H1 (cell line): ENCODE results near the gene UQCC5. TPM values are rescaled to one million over a fixed set of nuclear protein-coding genes. Genes with fewer than 3 reads are reported as not detected.

Experiments used
- CTCF ChIA-PET: fragments of 300-600 bp; sonication (Branson Sonifier 250); formaldehyde crosslinking; loops from one replicate; lab custom pipeline; 2021; ENCODE audit not compliant: partially characterized antibody; lab: Charles Lee
- POLR2A ChIA-PET: fragments of 300-600 bp; sonication (Branson Sonifier 250); formaldehyde crosslinking; loops from one replicate; lab custom pipeline; 2021; ENCODE audit warnings: inconsistent platforms; ENCODE audit not compliant: partially characterized antibody; lab: Charles Lee
- DNase-seq, 2 experiments: peaks; one replicate each; pipeline versions ENCODE4 v3.0.0 to v3.0.0-alpha.2; 2010 to 2022; ENCODE audit warnings: low spot score in 2 of 2, low read depth in 1 of 2, mixed read lengths in 1 of 2
- FAIRE-seq: peaks from 2 replicates; lab custom pipeline; 2011; peaks lifted over from hg19 to GRCh38; lab: Jason Lieb, UNC
- H2AFZ ChIP-seq: 2 replicates; pipeline ENCODE4 v1.8.1; 2012; ENCODE audit warnings: low read length, inconsistent platforms
- H2AK5ac ChIP-seq: 2 replicates; pipeline ENCODE4 v1.6.1; 2013; ENCODE audit warnings: low read depth, low read length
- H2BK120ac ChIP-seq: replicated peaks from 2 replicates; pipeline ENCODE3; 2013; ENCODE audit warnings: low read depth, low read length, inconsistent platforms
- H2BK12ac ChIP-seq: 2 replicates; pipeline ENCODE4 v1.6.1; 2013; ENCODE audit warnings: low read depth, low read length
- H2BK15ac ChIP-seq: 2 replicates; pipeline ENCODE4 v1.6.1; 2013; ENCODE audit warnings: low read length
- H2BK20ac ChIP-seq: 2 replicates; pipeline ENCODE4 v1.6.1; 2013; ENCODE audit warnings: low read length
- H2BK5ac ChIP-seq: 2 replicates; pipeline ENCODE4 v1.6.1; 2013; ENCODE audit warnings: low read depth, low read length
- H3K14ac ChIP-seq: 2 replicates; pipeline ENCODE4 v1.6.1; 2013; ENCODE audit warnings: inconsistent platforms; ENCODE audit not compliant: insufficient read length
- H3K18ac ChIP-seq: 2 replicates; pipeline ENCODE4 v1.6.1; 2013; ENCODE audit warnings: low read length; ENCODE audit errors: extremely low read depth
- H3K23ac ChIP-seq: 2 replicates; pipeline ENCODE4 v1.6.1; 2013; ENCODE audit warnings: inconsistent platforms; ENCODE audit not compliant: insufficient read length
- H3K23me2 ChIP-seq: 2 replicates; pipeline ENCODE4 v1.6.1; 2013; ENCODE audit warnings: low read depth, low read length
- H3K27ac ChIP-seq: 2 replicates; pipeline ENCODE4 v1.6.1; 2011; ENCODE audit warnings: low read depth, low read length, inconsistent platforms
- H3K27me3 ChIP-seq, 4 experiments: replicated peaks in 1 of 4; 1 replicate in 1 of 4; 2 replicates in 3 of 4; pipeline versions ENCODE4 v1.6.1 to v1.8.1; 2011 to 2013; ENCODE audit warnings: low read length in 3 of 4, mild to moderate bottlenecking in 3 of 4, inconsistent platforms in 2 of 4, mixed read lengths in 2 of 4, moderate library complexity in 1 of 4; ENCODE audit not compliant: control insufficient read depth in 3 of 4, insufficient read depth in 3 of 4; ENCODE audit errors: extremely low read depth in 1 of 4
- H3K36me3 ChIP-seq, 4 experiments: 2 replicates each; pipeline versions ENCODE4 v1.6.1 to v1.8.1; 2011 to 2013; ENCODE audit warnings: mild to moderate bottlenecking in 4 of 4, low read length in 3 of 4, moderate library complexity in 2 of 4, control low read depth in 1 of 4, inconsistent platforms in 1 of 4; ENCODE audit not compliant: insufficient read depth in 4 of 4, control insufficient read depth in 2 of 4
- H3K4ac ChIP-seq: replicated peaks from 2 replicates; pipeline ENCODE3; 2013; ENCODE audit warnings: low read length, low read depth, mixed read lengths, inconsistent platforms; ENCODE audit not compliant: insufficient read length
- H3K4me1 ChIP-seq, 4 experiments: replicated peaks in 1 of 4; 1 replicate in 1 of 4; 2 replicates in 3 of 4; pipeline versions ENCODE4 v1.6.1 to v1.8.1; 2011 to 2013; ENCODE audit warnings: low read length in 3 of 4, inconsistent platforms in 2 of 4, mixed read lengths in 1 of 4; ENCODE audit not compliant: insufficient read depth in 4 of 4, control insufficient read depth in 3 of 4
- H3K4me2 ChIP-seq, 2 experiments: 2 replicates each; pipeline versions ENCODE4 v1.6.1 to v1.8.1; 2011 to 2013; ENCODE audit warnings: low read depth in 2 of 2, low read length in 2 of 2, control low read depth in 1 of 2, inconsistent platforms in 1 of 2, mild to moderate bottlenecking in 1 of 2; ENCODE audit not compliant: insufficient read depth in 1 of 2
- H3K4me3 ChIP-seq, 4 experiments: fragments of 200-600, 300-600 bp in 1 of 4; sonication (generic), shearing (Covaris generic), sonication (Bioruptor Twin) in 1 of 4; 2 replicates each; pipeline versions ENCODE4 v1.5.1 to v1.8.1; 2011 to 2016; ENCODE audit warnings: low read length in 4 of 4, low read depth in 3 of 4, control low read depth in 2 of 4, inconsistent platforms in 2 of 4, mild to moderate bottlenecking in 2 of 4, mixed read lengths in 1 of 4, moderate library complexity in 1 of 4; ENCODE audit not compliant: insufficient read depth in 2 of 4; ENCODE audit errors: extremely low read depth in 1 of 4
- H3K56ac ChIP-seq: replicated peaks from 2 replicates; pipeline ENCODE3; 2013; ENCODE audit warnings: low read depth, mild to moderate bottlenecking, mixed read lengths, low read length, inconsistent platforms; ENCODE audit not compliant: insufficient read length
- H3K79me1 ChIP-seq: 2 replicates; pipeline ENCODE4 v1.6.1; 2013; ENCODE audit warnings: low read depth, low read length, control low read depth
- H3K79me2 ChIP-seq, 2 experiments: 2 replicates each; pipeline versions ENCODE4 v1.6.1 to v1.8.1; 2012 to 2013; ENCODE audit warnings: low read length in 2 of 2, mild to moderate bottlenecking in 2 of 2, inconsistent platforms in 1 of 2; ENCODE audit not compliant: insufficient read depth in 2 of 2, control insufficient read depth in 1 of 2
- H3K9ac ChIP-seq, 4 experiments: replicated peaks in 1 of 4; 1 replicate in 1 of 4; 2 replicates in 3 of 4; pipeline versions ENCODE4 v1.6.1 to v1.8.1; 2011 to 2013; ENCODE audit warnings: low read depth in 3 of 4, low read length in 3 of 4, control low read depth in 2 of 4, mild to moderate bottlenecking in 2 of 4, moderate library complexity in 2 of 4, inconsistent platforms in 1 of 4; ENCODE audit errors: extremely low read depth in 1 of 4
- H3K9me3 ChIP-seq, 2 experiments: 2 replicates each; pipeline versions ENCODE4 v1.6.1 to v1.8.1; 2012 to 2013; ENCODE audit warnings: mild to moderate bottlenecking in 2 of 2, moderate library complexity in 2 of 2, control low read depth in 1 of 2, inconsistent platforms in 1 of 2, low read depth in 1 of 2, low read length in 1 of 2, mixed read lengths in 1 of 2; ENCODE audit not compliant: insufficient read depth in 2 of 2
- H4K20me1 ChIP-seq, 2 experiments: replicated peaks in 1 of 2; 2 replicates each; pipeline versions ENCODE3 to v1.8.1; 2011 to 2013; ENCODE audit warnings: inconsistent platforms in 2 of 2, low read length in 2 of 2, mild to moderate bottlenecking in 1 of 2; ENCODE audit not compliant: insufficient read depth in 2 of 2, control insufficient read depth in 1 of 2
- H4K5ac ChIP-seq: 2 replicates; pipeline ENCODE4 v1.6.1; 2013; ENCODE audit warnings: low read length, low read depth, mixed read lengths, inconsistent platforms; ENCODE audit not compliant: insufficient read length
- H4K8ac ChIP-seq: 2 replicates; pipeline ENCODE4 v1.8.0; 2013; ENCODE audit warnings: mild to moderate bottlenecking, moderate library complexity, low read length, inconsistent platforms; ENCODE audit not compliant: insufficient read depth; ENCODE audit errors: extremely low read depth
- H4K91ac ChIP-seq: replicated peaks from 2 replicates; pipeline ENCODE3; 2013; ENCODE audit warnings: low read length, mixed read lengths, inconsistent platforms; ENCODE audit not compliant: insufficient read length
- KDM1A ChIP-seq: fragments of 200-600, 300-600 bp; sonication (generic); IDR thresholded peaks from 2 replicates; pipeline ENCODE4 v1.7.1; 2016; ENCODE audit warnings: mild to moderate bottlenecking, low read length, borderline replicate concordance
- KDM5A ChIP-seq: fragments of 200-600 bp; IDR thresholded peaks from 2 replicates; pipeline ENCODE4 v1.7.1; 2012; ENCODE audit warnings: mild to moderate bottlenecking, low read length, inconsistent platforms, mixed read lengths
- WGBS, 2 experiments: shearing (Covaris generic) in 1 of 2; methylation state at CpG; one replicate each; pipeline versions ENCODE4 v1.1.6 to v1.1.7; 2013 to 2015; ENCODE audit warnings: low lambda C conversion rate in 2 of 2, mixed read lengths in 2 of 2, inconsistent platforms in 1 of 2, low coverage in 1 of 2, missing lambda C conversion rate in 1 of 2; ENCODE audit not compliant: insufficient replicate concordance in 2 of 2, insufficient coverage in 1 of 2, insufficient read length in 1 of 2; ENCODE audit errors: extremely low coverage in 1 of 2, missing lambda C conversion rate in 1 of 2; 5-methylcytosine and 5-hydroxymethylcytosine counted together
- polyA plus RNA-seq, 7 experiments: library from polyadenylated mRNA; depleted of rRNA in 3 of 7; stranded (reverse) in 5 of 7; unstranded in 2 of 7; fragments of >200 nt in 5 of 7; fragments of 200-250 nt in 2 of 7; gene quantifications; 1 replicate in 5 of 7; 2 replicates in 1 of 7; 4 replicates in 1 of 7; pipeline versions ENCODE4 v1.2.1 to v1.2.3, GENCODE V29; 2011 to 2013; ENCODE audit warnings: missing spikeins in 2 of 7, mixed read lengths in 2 of 7
- total RNA-seq: library from RNA; stranded (reverse); fragmentation: NEBNext Ultra II Directional; extraction: Animal tissue kit (Norgen Biotek cat#: 25700); gene quantifications from 2 replicates; pipeline ENCODE4 v1.2.1, GENCODE V29; 2021

UQCC5 gene
- total and polyA plus RNA-seq, 2 of the 8 experiments (the other 6 are each of a cell fraction or from before 2014, with no cell fraction given): 35.0 to 37.7 TPM

DNA sequence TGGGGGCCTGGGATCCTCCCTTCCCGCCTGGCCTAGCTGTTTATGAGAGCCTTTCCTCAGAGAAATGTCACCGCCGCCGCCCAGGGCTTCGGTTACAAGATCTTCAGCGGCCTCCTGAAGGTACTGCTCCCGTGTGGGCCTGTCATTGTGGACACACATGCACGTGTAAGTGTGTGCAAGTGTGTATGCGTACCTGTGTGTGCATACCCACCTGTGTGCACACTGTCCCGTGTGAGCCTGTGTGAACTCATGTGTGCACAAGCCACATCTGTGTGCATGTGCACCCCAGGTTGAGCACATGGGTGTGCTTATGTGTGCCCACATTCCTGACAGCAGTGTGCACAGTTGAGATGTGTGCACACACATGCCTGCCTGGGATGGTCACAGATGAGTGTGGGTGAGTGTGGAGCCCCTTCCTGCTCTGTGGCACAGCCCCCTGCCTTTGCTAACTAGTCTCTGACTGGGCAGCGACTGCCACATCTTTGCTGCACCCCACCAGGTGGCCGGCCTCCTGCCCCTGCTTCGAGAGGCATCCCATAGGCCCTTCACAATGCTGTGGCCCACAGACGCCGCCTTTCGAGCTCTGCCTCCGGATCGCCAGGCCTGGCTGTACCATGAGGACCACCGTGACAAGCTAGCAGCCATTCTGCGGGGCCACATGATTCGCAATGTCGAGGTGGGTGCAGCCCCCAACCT, 16.8 kb upstream of the UQCC5 start:
- Histone ChIP-seq H3K23ac (no peak overlapping the region), H3K9ac (no peak overlapping the region), H4K5ac (no peak overlapping the region), H3K79me2 (no peaks in the 10 kb centered on the region), H4K20me1 (peaks cover 0 to 14% of the 10 kb centered on the region in 2 experiments), H4K8ac (peak overlapping the region; percentile 7; the same call in 1 of the 2 replicates), H3K4me2 (peak overlapping the region; percentile 58 to 66; a peak in 3 of 4 replicates), H2BK120ac (no peak overlapping the region), H2AK5ac (no peak overlapping the region; the same call in 1 of the 2 replicates), H3K36me3 (peaks cover 2 to 16% (median 9%) of the 10 kb centered on the region in 4 experiments; a peak in 5 of 8 replicates), H2BK5ac (no peak overlapping the region; the same call in 1 of the 2 replicates), H3K9me3 (no peaks in the 10 kb centered on the region), H3K56ac (no peak overlapping the region), H3K18ac (0 out of 2 replicates have a peak overlapping the region, but pooled peaks have one; percentile 1), H2BK12ac (peak overlapping the region; percentile 35; the same call in 1 of the 2 replicates), H3K23me2 (no peaks in the 10 kb centered on the region; the same call in 1 of the 2 replicates), H3K27me3 (peaks cover 0 to 11% (median 4%) of the 10 kb centered on the region in 4 experiments; a peak in 5 of 7 replicates), H2AFZ (no peak overlapping the region), H2BK20ac (no peak overlapping the region), H3K4ac (no peak overlapping the region), H3K79me1 (no peaks in the 10 kb centered on the region), H4K91ac (no peak overlapping the region), H3K4me3 (peak overlapping the region in 2 of 4 experiments; percentile 27 to 60; a peak in 1 of 8 replicates), H3K14ac (no peak overlapping the region), H3K4me1 (peaks cover 0 to 6% (median 4%) of the 10 kb centered on the region in 4 experiments; a peak in 5 of 7 replicates), H2BK15ac (peak overlapping the region; percentile 90; the same call in 1 of the 2 replicates), H3K27ac (no peak overlapping the region)
- POLR2A ChIA-PET: interaction anchor here (0.6 to 4.4 kb wide), 10 partner anchors 9 to 121 kb away, joined by 3 to 25 read pairs (median 5); partner anchors contain the start of gene UQCC5
- FAIRE-seq (no peak), DNase-seq (no peak)
- TF ChIP-seq KDM5A: no peak
- peak; percentile 52; the same call in 1 of the 2 replicates for TF ChIP-seq KDM1A
- CTCF ChIA-PET: interaction anchor here (1.8 to 4.4 kb wide), 5 partner anchors 17 to 134 kb away, joined by 6 to 20 read pairs (median 11); no protein-coding TSS in a partner anchor
- WGBS, 2 experiments: 90% methylated on average over 22 of the region's 22 CpGs; no CpG with 5 or more reads in 1 of the 2 experiments
